PFSK-1 (cell line): ENCODE measurements around the gene IFIT1.

ENCODE experiments used
- FOXP2 ChIP-seq: optimal IDR thresholded peaks from 2 replicates; pipeline ENCODE3; 2011; ENCODE audit warnings: borderline replicate concordance, control low read depth, inconsistent platforms; ENCODE audit not compliant: insufficient read depth; ENCODE audit errors: extremely low read length, extremely low read depth
- POLR2AphosphoS5 ChIP-seq: IDR thresholded peaks from 2 replicates; pipeline ENCODE4 v1.6.1; 2012; ENCODE audit warnings: low read depth, mild to moderate bottlenecking, control low read depth, low read length, moderate library complexity
- REST ChIP-seq, 2 experiments: IDR thresholded peaks; 2 replicates each; pipeline versions ENCODE4 v1.6.1 to v1.8.0; 2011 to 2012; ENCODE audit warnings: low read depth in 2 of 2, low read length in 2 of 2, control low read depth in 1 of 2, inconsistent platforms in 1 of 2, mild to moderate bottlenecking in 1 of 2, moderate library complexity in 1 of 2; ENCODE audit not compliant: insufficient read depth in 1 of 2
- SIN3A ChIP-seq: IDR thresholded peaks from 2 replicates; pipeline ENCODE4 v1.6.1; 2012; ENCODE audit warnings: mild to moderate bottlenecking, low read length, moderate library complexity, borderline replicate concordance; ENCODE audit not compliant: insufficient read depth
- TAF1 ChIP-seq: IDR thresholded peaks from 2 replicates; pipeline ENCODE4 v1.6.1; 2012; ENCODE audit warnings: low read length, control low read depth, borderline replicate concordance; ENCODE audit not compliant: insufficient read depth

IFIT1 gene

GRCh38 chr10:89431977-89432376, 39.6 kb downstream of the IFIT1 start:
- no peak for TF ChIP-seq REST (IDR thresholded peaks at IDR 0.05; ENCODE audit: insufficient read depth in 1 of 2, low read depth in 2 of 2, low read length in 2 of 2)
- no peak for TF ChIP-seq TAF1
- no peak for TF ChIP-seq SIN3A
- no peak for TF ChIP-seq FOXP2
- no peak for TF ChIP-seq POLR2AphosphoS5

GRCh38 chr10:89438525-89438924, 46.1 kb downstream of the IFIT1 start:
- TF ChIP-seq POLR2AphosphoS5, result no peak
- no peak for TF ChIP-seq FOXP2
- no peak for TF ChIP-seq SIN3A
- TF ChIP-seq TAF1, result no peak

- TF ChIP-seq FOXP2 (no peak), SIN3A (no peak), REST (IDR thresholded peaks at IDR 0.05; ENCODE audit: insufficient read depth in 1 of 2, low read depth in 2 of 2, low read length in 2 of 2) (no peak), POLR2AphosphoS5 (no peak), TAF1 (no peak)
Observed at GRCh38 chr10:89440226-89441009, 48.0 kb downstream of the IFIT1 start.

- TF ChIP-seq FOXP2, result no peak
- TF ChIP-seq TAF1, result no peak
- no peak for TF ChIP-seq REST (IDR thresholded peaks at IDR 0.05; ENCODE audit: insufficient read depth in 1 of 2, low read depth in 2 of 2, low read length in 2 of 2)
- TF ChIP-seq POLR2AphosphoS5, result no peak
Observed at GRCh38 chr10:89442289-89442688, 49.9 kb downstream of the IFIT1 start.

- no peak for TF ChIP-seq FOXP2
- TF ChIP-seq POLR2AphosphoS5, result no peak
- TF ChIP-seq REST (IDR thresholded peaks at IDR 0.05; ENCODE audit: insufficient read depth in 1 of 2, low read depth in 2 of 2, low read length in 2 of 2), result no peak
- no peak for TF ChIP-seq TAF1
- no peak for TF ChIP-seq SIN3A
Observed at GRCh38 chr10:89450901-89451300, 58.5 kb downstream of the IFIT1 start.

GRCh38 chr10:89452193-89452592, 59.8 kb downstream of the IFIT1 start:
- TF ChIP-seq SIN3A (no peak), FOXP2 (no peak), TAF1 (no peak), POLR2AphosphoS5 (no peak), REST (IDR thresholded peaks at IDR 0.05; ENCODE audit: insufficient read depth in 1 of 2, low read depth in 2 of 2, low read length in 2 of 2) (no peak)
